Upper lobe of right lung (tissue), 1 donor: ENCODE data around the gene ROMO1. TPM values are rescaled to one million over a fixed set of nuclear protein-coding genes. Genes with fewer than 3 reads are reported as not detected.
A peak's percentile ranks its signal among the peaks of the same experiment; 100 is the strongest.

Experiments used
- ATAC-seq: fragments of 200-7000 bp; cut with Tn5 transposase; one replicate; pipeline ENCODE4 v1.9.1; 2020; ENCODE audit warnings: mild to moderate bottlenecking, moderate library complexity
- DNase-seq: peaks from one replicate; pipeline ENCODE4 v3.0.0-alpha.2; 2020
- H3K27ac ChIP-seq: fragments of 200-600 bp; one replicate; pipeline ENCODE4 v1.8.0; 2022
- H3K27me3 ChIP-seq: fragments of 200-600 bp; one replicate; pipeline ENCODE4 v1.8.0; 2022; ENCODE audit warnings: mild to moderate bottlenecking
- H3K36me3 ChIP-seq: fragments of 200-600 bp; one replicate; pipeline ENCODE4 v1.8.0; 2022
- H3K4me1 ChIP-seq: fragments of 200-600 bp; one replicate; pipeline ENCODE4 v1.8.0; 2022
- H3K4me3 ChIP-seq: fragments of 200-600 bp; one replicate; pipeline ENCODE4 v1.8.0; 2022; ENCODE audit warnings: mild to moderate bottlenecking
- H3K9me3 ChIP-seq: fragments of 200-600 bp; one replicate; pipeline ENCODE4 v1.8.0; 2022
- intact Hi-C: fragments of 100-400 bp; cut with DNase I; formaldehyde crosslinking; loops from one replicate; pipeline ENCODE4 v1.11.0; 2022
- total RNA-seq: library from RNA; stranded (reverse); fragmentation: NEBNext Ultra II Directional; extraction: Animal tissue kit (Norgen Biotek cat#: 25700); gene quantifications from one replicate; pipeline ENCODE4 v1.2.1, GENCODE V29; 2021
- TF ChIP-seq, protein P1 (sequence below): fragments of 200-600 bp; IDR thresholded peaks from one replicate; pipeline ENCODE4 v1.8.0; 2022; ENCODE audit warnings: antibody characterized with exemption
- donor health status: DM: no; HTN: yes; CAD: no; lungs with severe emphysema.

The ROMO1 gene
- total RNA-seq, 1 donor from 2014 or later = 77.9 TPM

- Histone ChIP-seq H3K9me3 (no peaks in the 10 kb centered on the region), H3K4me3 (no peak overlapping the region), H3K4me1 (peaks cover 31% of the 10 kb centered on the region), H3K27ac (no peak overlapping the region), H3K36me3 (peaks cover 41% of the 10 kb centered on the region), H3K27me3 (no peaks in the 10 kb centered on the region)
- no peak for ATAC-seq
- intact Hi-C loops = no loop called here
- TF ChIP-seq, protein P1, sequence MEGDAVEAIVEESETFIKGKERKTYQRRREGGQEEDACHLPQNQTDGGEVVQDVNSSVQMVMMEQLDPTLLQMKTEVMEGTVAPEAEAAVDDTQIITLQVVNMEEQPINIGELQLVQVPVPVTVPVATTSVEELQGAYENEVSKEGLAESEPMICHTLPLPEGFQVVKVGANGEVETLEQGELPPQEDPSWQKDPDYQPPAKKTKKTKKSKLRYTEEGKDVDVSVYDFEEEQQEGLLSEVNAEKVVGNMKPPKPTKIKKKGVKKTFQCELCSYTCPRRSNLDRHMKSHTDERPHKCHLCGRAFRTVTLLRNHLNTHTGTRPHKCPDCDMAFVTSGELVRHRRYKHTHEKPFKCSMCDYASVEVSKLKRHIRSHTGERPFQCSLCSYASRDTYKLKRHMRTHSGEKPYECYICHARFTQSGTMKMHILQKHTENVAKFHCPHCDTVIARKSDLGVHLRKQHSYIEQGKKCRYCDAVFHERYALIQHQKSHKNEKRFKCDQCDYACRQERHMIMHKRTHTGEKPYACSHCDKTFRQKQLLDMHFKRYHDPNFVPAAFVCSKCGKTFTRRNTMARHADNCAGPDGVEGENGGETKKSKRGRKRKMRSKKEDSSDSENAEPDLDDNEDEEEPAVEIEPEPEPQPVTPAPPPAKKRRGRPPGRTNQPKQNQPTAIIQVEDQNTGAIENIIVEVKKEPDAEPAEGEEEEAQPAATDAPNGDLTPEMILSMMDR = no peak
- no peak for DNase-seq
Measured at GRCh38 chr20:35653893-35654292, 45.3 kb upstream of the ROMO1 start.

GRCh38 chr20:35654415-35654814 is 44.8 kb upstream of the ROMO1 start:
- Histone ChIP-seq H3K27ac (no peak overlapping the region), H3K36me3 (peaks cover 41% of the 10 kb centered on the region), H3K27me3 (no peaks in the 10 kb centered on the region), H3K4me3 (no peak overlapping the region), H3K9me3 (no peaks in the 10 kb centered on the region), H3K4me1 (peaks cover 33% of the 10 kb centered on the region)
- ATAC-seq = no peak
- intact Hi-C loops = no loop called here
- TF ChIP-seq, protein P1 = no peak
- DNase-seq = no peak

- DNase-seq = no peak
- intact Hi-C loops = no loop called here
- Histone ChIP-seq H3K36me3 (peaks cover 33% of the 10 kb centered on the region), H3K4me3 (no peak overlapping the region), H3K27me3 (no peaks in the 10 kb centered on the region), H3K4me1 (peaks cover 56% of the 10 kb centered on the region), H3K27ac (no peak overlapping the region), H3K9me3 (no peaks in the 10 kb centered on the region)
- ATAC-seq = peak; percentile 40
- TF ChIP-seq, protein P1 = no peak
Measured at GRCh38 chr20:35657271-35657670, 41.9 kb upstream of the ROMO1 start.

- ATAC-seq = no peak
- TF ChIP-seq, protein P1 = no peak
- no peak for DNase-seq
- H3K27me3 ChIP-seq = no peaks in the 10 kb centered on the region
- peaks cover 4% of the 10 kb centered on the region for H3K36me3 ChIP-seq
- intact Hi-C loops = no loop called here
- H3K9me3 ChIP-seq = no peaks in the 10 kb centered on the region
- H3K4me3 ChIP-seq = no peak overlapping the region
- H3K27ac ChIP-seq = no peak overlapping the region
- H3K4me1 ChIP-seq = peaks cover 68% of the 10 kb centered on the region
Measured at GRCh38 chr20:35660122-35660937, 38.9 kb upstream of the ROMO1 start.

GRCh38 chr20:35661053-35661452 is 38.2 kb upstream of the ROMO1 start:
- no peak overlapping the region for H3K27ac ChIP-seq
- intact Hi-C loops = no loop called here
- H3K36me3 ChIP-seq = no peaks in the 10 kb centered on the region
- H3K9me3 ChIP-seq = no peaks in the 10 kb centered on the region
- H3K4me1 ChIP-seq = peaks cover 64% of the 10 kb centered on the region
- ATAC-seq = no peak
- no peaks in the 10 kb centered on the region for H3K27me3 ChIP-seq
- peak overlapping the region; percentile 90 for H3K4me3 ChIP-seq
- TF ChIP-seq, protein P1 = no peak
- DNase-seq = no peak
